Stimulated activated naive B cell treated with anti-CD40 and anti-IgM and Interleukin-4, amounts not matched to agents 10 μg/mL and 1 μg/mL and 100 μg/mL, for 72 hours (primary cell): Measurements from ENCODE around the gene MCM3AP.

ENCODE experiments used
- ATAC-seq, 2 donors: fragments of 150-1000 bp; cut with Tn5 transposase; replicated peaks; 2 replicates each; pipeline ENCODE4 v1.10.0; 2021; ENCODE audit warnings: moderate library complexity in 1 of 2
- DNase-seq: peaks from one replicate; pipeline ENCODE4 v3.0.0; 2021
- H3K27ac Mint-ChIP-seq: one replicate; pipeline ENCODE4 v1.8.0; 2022; ENCODE audit warnings: mild to moderate bottlenecking, mixed read lengths
- H3K27me3 Mint-ChIP-seq, 2 donors: one replicate each; pipeline ENCODE4 v1.8.0; 2022; ENCODE audit warnings: mixed read lengths in 2 of 2
- H3K36me3 Mint-ChIP-seq, 2 donors: one replicate each; pipeline ENCODE4 v1.8.0; 2022; ENCODE audit warnings: mixed read lengths in 2 of 2, mild to moderate bottlenecking in 1 of 2
- H3K4me1 Mint-ChIP-seq, 2 donors: one replicate each; pipeline ENCODE4 v1.8.0; 2022; ENCODE audit warnings: mixed read lengths in 2 of 2, mild to moderate bottlenecking in 1 of 2
- H3K4me3 Mint-ChIP-seq, 2 donors: one replicate each; pipeline ENCODE4 v1.8.0; 2022; ENCODE audit warnings: mild to moderate bottlenecking in 2 of 2, mixed read lengths in 2 of 2, moderate library complexity in 1 of 2
- H3K9me3 Mint-ChIP-seq, 2 donors: one replicate each; pipeline ENCODE4 v1.8.0; 2022; ENCODE audit warnings: mixed read lengths in 2 of 2, mild to moderate bottlenecking in 1 of 2

The MCM3AP gene

GRCh38 chr21:46195595-46196195 lies 89.7 kb downstream of the MCM3AP start:
- ATAC-seq, result no peak
- Mint-ChIP-seq H3K27me3 (no peaks in the 10 kb centered on the region), H3K4me1 (no peaks in the 10 kb centered on the region), H3K4me3 (no peak overlapping the region), H3K36me3 (peaks cover 60 to 69% of the 10 kb centered on the region in 2 donors), H3K27ac (no peak overlapping the region), H3K9me3 (no peaks in the 10 kb centered on the region)
- no peak for DNase-seq

DNA sequence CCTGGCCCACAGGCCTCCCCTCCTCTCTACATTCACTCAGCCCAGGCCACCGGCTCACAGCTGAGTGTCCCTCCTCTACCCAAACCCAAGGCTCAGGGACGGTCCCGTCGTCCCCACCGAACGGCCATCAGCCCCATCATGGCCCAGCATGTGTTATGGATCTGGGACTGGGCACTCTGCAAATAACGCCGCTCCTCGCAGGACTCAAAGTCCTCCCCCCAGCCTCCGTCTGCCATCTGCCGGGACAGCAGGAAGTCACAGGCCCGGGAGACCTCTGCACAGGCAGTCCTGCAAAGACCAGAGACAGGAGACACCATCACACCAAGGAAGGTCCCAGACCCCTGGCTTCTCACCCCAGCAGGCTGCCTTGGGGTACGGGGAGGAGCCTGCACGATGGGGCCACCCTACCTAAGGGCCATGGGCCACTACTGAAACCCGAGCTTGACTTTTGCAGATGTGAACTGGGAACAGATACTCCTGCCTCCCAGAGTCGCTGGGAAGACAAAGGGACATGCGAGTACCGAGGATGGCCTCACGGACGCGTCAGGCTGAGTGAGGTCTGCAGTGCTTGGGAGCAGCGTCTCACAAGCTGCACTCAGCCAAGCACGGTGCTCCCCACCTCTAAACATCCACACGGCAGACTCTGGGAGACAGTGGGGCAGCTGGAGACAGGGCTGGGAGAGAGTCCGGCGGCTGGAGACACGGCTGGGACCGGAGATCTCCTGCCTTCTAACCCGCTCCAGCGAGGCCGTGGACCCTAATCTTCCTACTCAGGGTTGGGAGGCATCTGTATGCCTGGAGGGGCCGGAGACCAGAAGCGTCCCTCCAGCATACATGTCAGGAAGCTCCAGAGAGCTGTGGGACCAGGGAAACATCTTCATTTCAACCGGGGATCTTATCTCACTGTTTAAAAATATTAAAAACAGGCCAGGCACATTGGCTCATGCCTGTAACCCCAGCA lies 90.8 kb downstream of the MCM3AP start:
- DNase-seq (no peak), ATAC-seq (no peak)
- H3K4me3 Mint-ChIP-seq, result no peak overlapping the region
- peaks cover 56 to 64% of the 10 kb centered on the region in 2 donors for H3K36me3 Mint-ChIP-seq
- H3K27me3 Mint-ChIP-seq, result no peaks in the 10 kb centered on the region
- H3K4me1 Mint-ChIP-seq, result no peaks in the 10 kb centered on the region
- H3K9me3 Mint-ChIP-seq, result no peaks in the 10 kb centered on the region
- H3K27ac Mint-ChIP-seq, result no peak overlapping the region

DNA sequence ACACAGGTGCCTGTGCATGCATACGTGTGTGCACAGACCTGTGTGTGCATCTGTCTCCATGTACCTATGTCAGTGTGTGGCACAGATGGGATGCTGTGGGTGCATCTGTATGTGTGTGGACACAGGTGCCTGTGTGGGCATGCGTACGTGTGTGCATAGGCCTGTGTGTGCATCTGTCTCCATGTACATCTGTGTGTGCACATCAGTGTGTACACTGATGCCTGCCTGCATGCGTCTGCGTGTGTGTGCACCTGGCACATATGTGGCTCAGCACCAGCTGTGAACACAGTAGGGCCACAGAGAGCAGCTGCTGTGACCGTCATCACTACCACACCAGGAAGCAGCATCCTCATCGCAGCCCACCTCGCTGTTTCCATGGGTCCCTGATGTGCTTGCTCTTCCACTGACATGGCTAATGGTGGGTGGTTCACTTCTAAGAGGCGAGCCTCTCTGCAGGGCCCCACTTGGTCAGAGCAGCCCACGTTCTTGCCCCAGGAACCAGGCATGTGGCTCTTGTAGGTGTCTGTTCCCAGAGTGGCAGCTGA lies 91.5 kb downstream of the MCM3AP start:
- Mint-ChIP-seq H3K4me1 (no peaks in the 10 kb centered on the region), H3K27ac (no peak overlapping the region), H3K27me3 (no peaks in the 10 kb centered on the region), H3K36me3 (peaks cover 53 to 61% of the 10 kb centered on the region in 2 donors), H3K9me3 (no peaks in the 10 kb centered on the region), H3K4me3 (no peak overlapping the region)
- no peak for ATAC-seq
- no peak for DNase-seq

DNA sequence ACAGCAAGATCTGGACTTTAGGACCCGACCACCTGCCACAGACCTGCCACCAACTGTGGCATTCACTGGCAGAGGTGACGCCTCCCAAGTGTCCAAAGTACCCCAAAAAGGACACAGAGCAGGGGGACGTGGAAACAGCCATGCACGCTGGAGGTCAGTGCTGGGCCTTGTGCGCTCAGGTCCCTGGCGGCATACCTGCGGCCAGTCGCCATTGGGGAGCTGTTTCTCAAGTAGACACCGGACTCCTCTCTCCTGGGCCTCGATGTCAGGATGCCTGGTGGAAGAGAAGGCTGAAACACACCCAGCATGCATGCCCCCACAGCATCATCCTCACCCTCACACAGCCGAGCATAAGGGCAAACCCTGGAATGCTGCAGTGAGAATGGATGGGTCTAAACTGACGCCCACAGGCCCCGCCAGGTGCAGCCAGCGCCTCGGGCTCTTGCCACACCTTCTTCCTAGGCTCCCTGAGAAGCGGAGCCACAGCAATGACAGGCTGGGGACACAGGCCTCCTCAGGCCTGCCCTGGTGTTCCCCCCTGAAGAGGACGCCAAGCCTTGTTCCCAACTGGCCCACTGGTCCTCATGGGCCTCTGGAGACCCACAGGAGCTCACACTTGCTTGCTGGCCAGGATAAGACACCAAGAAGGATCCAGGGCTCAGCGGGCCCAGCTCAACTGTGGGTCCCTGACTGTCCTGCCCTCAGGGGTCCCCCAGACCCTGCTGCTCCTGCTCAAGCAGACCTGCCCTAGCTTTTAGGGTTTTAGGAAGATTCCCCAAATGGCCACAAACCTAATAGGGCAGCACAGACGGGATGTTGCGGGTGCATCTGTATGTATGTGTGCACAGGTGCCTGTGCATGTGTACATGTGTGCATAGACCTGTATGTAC lies 93.5 kb downstream of the MCM3AP start:
- Mint-ChIP-seq H3K27ac (no peak overlapping the region), H3K9me3 (no peaks in the 10 kb centered on the region), H3K27me3 (no peaks in the 10 kb centered on the region), H3K4me3 (no peak overlapping the region), H3K36me3 (peaks cover 39 to 53% of the 10 kb centered on the region in 2 donors), H3K4me1 (no peaks in the 10 kb centered on the region)
- no peak for DNase-seq
- no peak for ATAC-seq

GRCh38 chr21:46191257-46191685 lies 94.1 kb downstream of the MCM3AP start:
- no peaks in the 10 kb centered on the region for H3K4me1 Mint-ChIP-seq
- H3K27me3 Mint-ChIP-seq, result no peaks in the 10 kb centered on the region
- no peaks in the 10 kb centered on the region for H3K9me3 Mint-ChIP-seq
- H3K27ac Mint-ChIP-seq, result no peak overlapping the region
- no peak overlapping the region for H3K4me3 Mint-ChIP-seq
- H3K36me3 Mint-ChIP-seq, result peaks cover 36 to 46% of the 10 kb centered on the region in 2 donors
- ATAC-seq (no peak), DNase-seq (no peak)

DNA sequence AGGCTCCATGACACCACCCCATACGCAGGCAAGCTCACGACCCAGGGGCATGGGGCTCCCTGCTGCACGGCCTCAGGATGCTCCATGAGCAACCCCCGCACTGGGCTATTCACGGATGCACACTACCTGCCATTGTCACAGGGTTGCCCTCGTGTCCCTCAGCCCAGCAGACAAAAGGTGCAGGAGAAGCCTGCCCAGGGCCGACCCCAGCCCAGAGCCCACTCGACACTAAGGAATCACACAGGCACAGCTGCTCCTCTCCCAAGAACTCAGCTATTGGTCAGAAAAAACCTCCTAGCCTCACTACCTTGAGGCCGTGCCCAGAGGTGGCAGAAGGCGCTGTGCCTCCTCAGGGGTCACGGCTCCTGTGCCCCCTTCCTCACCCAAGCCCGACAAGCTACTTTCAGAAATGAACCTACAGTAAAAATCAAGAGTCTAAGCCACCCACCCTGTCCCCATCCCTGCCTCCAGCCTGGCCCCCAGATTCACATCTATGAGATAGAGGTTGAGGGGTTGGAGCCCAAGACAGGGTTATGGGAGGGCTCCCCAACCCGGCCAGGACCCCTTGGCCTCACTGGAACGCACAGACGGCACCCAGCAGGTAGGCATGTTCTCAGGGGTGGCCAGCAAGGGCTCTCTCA lies 94.8 kb downstream of the MCM3AP start:
- DNase-seq, result no peak
- Mint-ChIP-seq H3K27me3 (no peaks in the 10 kb centered on the region), H3K36me3 (peaks cover 36 to 43% of the 10 kb centered on the region in 2 donors), H3K27ac (no peak overlapping the region), H3K4me1 (no peaks in the 10 kb centered on the region), H3K9me3 (no peaks in the 10 kb centered on the region), H3K4me3 (no peak overlapping the region)
- no peak for ATAC-seq

GRCh38 chr21:46189959-46190490 lies 95.4 kb downstream of the MCM3AP start:
- Mint-ChIP-seq H3K27me3 (no peaks in the 10 kb centered on the region), H3K9me3 (no peaks in the 10 kb centered on the region), H3K4me1 (no peaks in the 10 kb centered on the region), H3K36me3 (peaks cover 31 to 39% of the 10 kb centered on the region in 2 donors), H3K4me3 (no peak overlapping the region), H3K27ac (no peak overlapping the region)
- ATAC-seq, result no peak
- DNase-seq, result no peak

- Mint-ChIP-seq H3K9me3 (no peaks in the 10 kb centered on the region), H3K27ac (no peak overlapping the region), H3K36me3 (peaks cover 25 to 38% of the 10 kb centered on the region in 2 donors), H3K4me3 (no peak overlapping the region), H3K27me3 (no peaks in the 10 kb centered on the region), H3K4me1 (no peaks in the 10 kb centered on the region)
- ATAC-seq (no peak), DNase-seq (no peak)
Observed at GRCh38 chr21:46189213-46189958, 96.0 kb downstream of the MCM3AP start.

GRCh38 chr21:46188226-46189212 lies 96.9 kb downstream of the MCM3AP start:
- no peaks in the 10 kb centered on the region for H3K27me3 Mint-ChIP-seq
- no peaks in the 10 kb centered on the region for H3K9me3 Mint-ChIP-seq
- ATAC-seq (no peak), DNase-seq (no peak)
- H3K27ac Mint-ChIP-seq, result peak overlapping the region; percentile 43
- peaks cover 16 to 29% of the 10 kb centered on the region in 2 donors for H3K36me3 Mint-ChIP-seq
- no peak overlapping the region for H3K4me3 Mint-ChIP-seq
- peaks cover 0 to 5% of the 10 kb centered on the region in 2 donors for H3K4me1 Mint-ChIP-seq

DNA sequence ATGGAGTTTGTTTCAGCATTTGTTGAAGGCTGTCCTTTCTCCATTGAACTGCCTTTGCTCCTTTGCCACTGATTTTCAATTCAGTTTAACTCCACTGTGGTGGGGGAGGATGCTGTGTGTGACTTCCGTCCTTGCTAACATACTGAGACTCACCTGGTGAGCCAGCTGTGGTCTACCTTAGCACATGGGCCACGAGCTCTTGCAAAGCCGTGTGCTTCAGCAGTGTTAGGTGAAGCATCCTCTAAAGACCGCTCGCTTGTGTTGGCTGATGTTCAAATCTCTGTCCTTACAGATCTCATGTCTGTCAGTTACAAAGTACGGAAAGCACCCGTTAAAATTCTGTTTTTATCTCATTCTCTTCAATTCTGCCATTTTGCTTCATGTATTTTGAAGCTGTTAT lies 97.6 kb downstream of the MCM3AP start:
- H3K9me3 Mint-ChIP-seq, result no peaks in the 10 kb centered on the region
- ATAC-seq (no peak), DNase-seq (no peak)
- H3K27me3 Mint-ChIP-seq, result no peaks in the 10 kb centered on the region
- H3K27ac Mint-ChIP-seq, result no peak overlapping the region
- H3K4me1 Mint-ChIP-seq, result peaks cover 2 to 10% of the 10 kb centered on the region in 2 donors
- peaks cover 13 to 27% of the 10 kb centered on the region in 2 donors for H3K36me3 Mint-ChIP-seq
- no peak overlapping the region for H3K4me3 Mint-ChIP-seq

DNA sequence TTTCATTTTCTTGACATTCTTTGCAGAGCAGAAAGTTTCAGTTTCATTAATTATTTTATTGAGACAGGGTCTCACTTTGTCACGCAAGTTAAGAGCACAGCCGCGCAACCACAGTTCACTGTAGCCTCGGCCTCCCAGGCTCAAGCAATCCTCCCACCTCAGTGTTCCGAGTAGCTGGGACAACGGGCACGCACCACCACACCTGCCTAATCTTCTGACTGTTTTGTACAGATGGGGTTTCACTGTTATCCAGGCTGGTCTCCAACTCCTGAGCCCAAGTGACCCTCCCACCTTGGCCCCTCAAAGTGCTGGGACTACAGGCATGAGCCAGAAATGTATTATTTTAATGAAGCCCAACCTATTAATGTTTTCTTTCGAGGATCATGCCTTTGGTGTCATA lies 98.2 kb downstream of the MCM3AP start:
- DNase-seq, result no peak
- H3K4me3 Mint-ChIP-seq, result no peak overlapping the region
- no peak overlapping the region for H3K27ac Mint-ChIP-seq
- no peaks in the 10 kb centered on the region for H3K27me3 Mint-ChIP-seq
- H3K4me1 Mint-ChIP-seq, result peaks cover 2 to 11% of the 10 kb centered on the region in 2 donors
- no peaks in the 10 kb centered on the region for H3K9me3 Mint-ChIP-seq
- ATAC-seq, result no peak
- peaks cover 12 to 27% of the 10 kb centered on the region in 2 donors for H3K36me3 Mint-ChIP-seq

DNA sequence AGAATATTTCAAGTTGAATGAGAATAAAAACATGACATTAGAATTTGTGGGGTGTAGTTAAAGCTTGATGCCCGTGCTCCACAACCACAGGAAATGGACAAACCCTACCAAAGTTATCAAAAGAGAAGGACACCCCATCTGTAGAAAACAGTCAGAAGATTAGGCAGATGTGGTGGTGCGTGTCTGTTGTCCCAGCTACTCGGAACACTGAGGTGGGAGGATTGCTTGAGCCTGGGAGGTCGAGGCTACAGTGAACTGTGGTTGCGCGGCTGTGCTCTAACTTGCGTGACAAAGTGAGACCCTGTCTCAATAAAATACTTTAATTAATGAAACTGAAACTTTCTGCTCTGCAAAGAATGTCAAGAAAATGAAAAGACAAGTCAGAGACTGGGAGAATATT lies 99.7 kb downstream of the MCM3AP start:
- no peaks in the 10 kb centered on the region for H3K9me3 Mint-ChIP-seq
- H3K27me3 Mint-ChIP-seq, result no peaks in the 10 kb centered on the region
- no peak for DNase-seq
- no peak overlapping the region for H3K4me3 Mint-ChIP-seq
- ATAC-seq, result no peak
- peaks cover 7 to 18% of the 10 kb centered on the region in 2 donors for H3K36me3 Mint-ChIP-seq
- no peak overlapping the region for H3K27ac Mint-ChIP-seq
- H3K4me1 Mint-ChIP-seq, result peaks cover 2 to 11% of the 10 kb centered on the region in 2 donors
